Fibroblast of the conjunctiva (primary cell): ENCODE results near the gene HMGCLL1.
A peak's percentile ranks its signal among the peaks of the same experiment; 100 is the strongest.

Experiments used
- DNase-seq: peaks from one replicate; pipeline ENCODE4 v3.0.0-alpha.2; 2010; ENCODE audit warnings: low read depth

The HMGCLL1 gene

GRCh38 chr6:55531496-55531895 lies 47.5 kb downstream of the HMGCLL1 start:
- no peak for DNase-seq

- no peak for DNase-seq
These were observed 48.1 kb downstream of the HMGCLL1 start for GRCh38 chr6:55530931-55531330.

GRCh38 chr6:55528624-55529023 lies 50.4 kb downstream of the HMGCLL1 start:
- DNase-seq, result peak; percentile 24

GRCh38 chr6:55524441-55524840 lies 54.6 kb downstream of the HMGCLL1 start:
- DNase-seq, result no peak

GRCh38 chr6:55518529-55519060 lies 60.4 kb downstream of the HMGCLL1 start:
- no peak for DNase-seq

GRCh38 chr6:55516736-55517135 lies 62.3 kb downstream of the HMGCLL1 start:
- DNase-seq, result no peak

- no peak for DNase-seq
These were observed 66.1 kb downstream of the HMGCLL1 start for GRCh38 chr6:55512904-55513303.

GRCh38 chr6:55511122-55511800 lies 67.7 kb downstream of the HMGCLL1 start:
- no peak for DNase-seq

- no peak for DNase-seq
These were observed 79.4 kb downstream of the HMGCLL1 start for GRCh38 chr6:55499591-55499990.

GRCh38 chr6:55497694-55498093 lies 81.3 kb downstream of the HMGCLL1 start:
- no peak for DNase-seq

- no peak for DNase-seq
These were observed 82.8 kb downstream of the HMGCLL1 start for GRCh38 chr6:55496201-55496600.

GRCh38 chr6:55495277-55495676 lies 83.7 kb downstream of the HMGCLL1 start:
- DNase-seq, result no peak

- no peak for DNase-seq
These were observed 84.6 kb downstream of the HMGCLL1 start for GRCh38 chr6:55494411-55494810.

GRCh38 chr6:55492259-55492658 lies 86.7 kb downstream of the HMGCLL1 start:
- DNase-seq, result no peak

- no peak for DNase-seq
These were observed 88.1 kb downstream of the HMGCLL1 start for GRCh38 chr6:55490871-55491270.

GRCh38 chr6:55474382-55474781 lies 104.6 kb downstream of the HMGCLL1 start:
- DNase-seq, result no peak

- DNase-seq, result no peak
These were observed 105.3 kb downstream of the HMGCLL1 start for GRCh38 chr6:55473722-55474121.

- no peak for DNase-seq
These were observed 109.0 kb downstream of the HMGCLL1 start for GRCh38 chr6:55469951-55470366.

- no peak for DNase-seq
These were observed 123.0 kb downstream of the HMGCLL1 start for GRCh38 chr6:55456016-55456415.

- no peak for DNase-seq
These were observed 129.0 kb downstream of the HMGCLL1 start for GRCh38 chr6:55450005-55450404.

GRCh38 chr6:55449225-55449624 lies 129.8 kb downstream of the HMGCLL1 start:
- no peak for DNase-seq

GRCh38 chr6:55448451-55448850 lies 130.5 kb downstream of the HMGCLL1 start:
- no peak for DNase-seq

GRCh38 chr6:55447891-55448290 lies 131.1 kb downstream of the HMGCLL1 start:
- no peak for DNase-seq

GRCh38 chr6:55445648-55446204 lies 133.3 kb downstream of the HMGCLL1 start:
- DNase-seq, result peak; percentile 36
